ENCODE data around the gene SPTSSB. TPM values are rescaled to one million over a fixed set of nuclear protein-coding genes. Genes with fewer than 3 reads are reported as not detected.

SPTSSB gene
- total RNA-seq, 1 donor from 2014 or later: 0.74 TPM

GRCh38 chr3:161295325-161295724 lies 76.0 kb downstream of the SPTSSB start:
- Mint-ChIP-seq H3K9me3 (peaks cover 26% of the 10 kb centered on the region), H3K4me3 (no peak overlapping the region), H3K27ac (no peak overlapping the region), H3K4me1 (no peaks in the 10 kb centered on the region), H3K27me3 (ENCODE audit: low read depth) (no peaks in the 10 kb centered on the region), H3K36me3 (peaks cover 6% of the 10 kb centered on the region)
- DNase-seq (ENCODE audit: low spot score in 2 of 2, unreplicated experiment in 2 of 2): no peak
- TF ChIP-seq CTCF (IDR thresholded peaks at IDR 0.05; ENCODE audit: unreplicated experiment): no peak

Other genes with a start within 250 kb of the SPTSSB start
- 51.1 to 54.2 TPM (median 53.9 TPM) in 3 replicates for gene NMD3, start 150.2 kb downstream of the SPTSSB start, total RNA-seq
- not detected in 3 replicates for gene OTOL1, start 125.3 kb upstream of the SPTSSB start, total RNA-seq

Data from mesothelial cell of epicardium (in vitro differentiated cells).